IMR-90 (cell line): Measurements from ENCODE around the gene LHX5. TPM values are rescaled to one million over a fixed set of nuclear protein-coding genes. Genes with fewer than 3 reads are reported as not detected.

Experiments
- ATAC-seq: fragments of 200-7000 bp; cut with Tn5 transposase; 2 replicates; pipeline ENCODE4 v1.9.1; 2020; ENCODE audit warnings: low read depth, mild to moderate bottlenecking, moderate library complexity
- BruUV-seq: library from RNA; stranded (reverse); fragments of 400-500 nt; replicated peaks from 2 replicates; lab custom pipeline; 2021; lab: Mats Ljungman, UMichigan
- CTCF ChIA-PET: fragments of 300-600 bp; formaldehyde crosslinking; extraction: SDS; loops from one replicate; lab custom pipeline; 2021; ENCODE audit warnings: antibody characterized with exemption; lab: Yijun Ruan, JAX
- POLR2A ChIA-PET: fragments of 300-600 bp; sonication (Branson Sonifier 250); formaldehyde crosslinking; loops from one replicate; lab custom pipeline; 2022; ENCODE audit warnings: antibody characterized with exemption; ENCODE audit not compliant: unreplicated experiment; lab: Charles Lee
- DNase-seq: peaks from one replicate; pipeline ENCODE4 v3.0.0; 2013
- H2AFZ ChIP-seq: replicated peaks from 2 replicates; pipeline ENCODE3; 2013; ENCODE audit warnings: low read length, mild to moderate bottlenecking; ENCODE audit not compliant: poor library complexity
- H2AK5ac ChIP-seq: 2 replicates; pipeline ENCODE4 v1.6.1; 2013; ENCODE audit warnings: low read depth, low read length, inconsistent platforms
- H2AK9ac ChIP-seq: replicated peaks from 2 replicates; pipeline ENCODE3; 2013; ENCODE audit warnings: mild to moderate bottlenecking, low read depth, low read length, moderate library complexity; ENCODE audit not compliant: poor library complexity
- H2BK120ac ChIP-seq: 2 replicates; pipeline ENCODE4 v1.6.1; 2013; ENCODE audit warnings: low read depth, low read length, inconsistent platforms
- H2BK15ac ChIP-seq: 3 replicates; pipeline ENCODE4 v1.6.1; 2013; ENCODE audit warnings: low read depth, low read length, inconsistent platforms
- H2BK20ac ChIP-seq: 2 replicates; pipeline ENCODE4 v1.6.1; 2013; ENCODE audit warnings: low read depth, mild to moderate bottlenecking, inconsistent platforms, low read length, moderate library complexity
- H2BK5ac ChIP-seq: 2 replicates; pipeline ENCODE4 v1.6.1; 2013; ENCODE audit warnings: mild to moderate bottlenecking, low read depth, low read length, inconsistent platforms; ENCODE audit not compliant: poor library complexity, severe bottlenecking
- H3K14ac ChIP-seq: replicated peaks from 2 replicates; pipeline ENCODE4 v1.6.1; 2013; ENCODE audit warnings: low read depth, low read length, inconsistent platforms
- H3K18ac ChIP-seq: 2 replicates; pipeline ENCODE4 v1.6.1; 2013; ENCODE audit warnings: low read depth, low read length, control low read depth
- H3K23ac ChIP-seq: 2 replicates; pipeline ENCODE4 v1.6.1; 2013; ENCODE audit warnings: low read depth, low read length, inconsistent platforms
- H3K27ac ChIP-seq: 2 replicates; pipeline ENCODE4 v1.5.1; 2013; ENCODE audit warnings: mild to moderate bottlenecking, control low read depth, low read length; ENCODE audit not compliant: insufficient read depth
- H3K27me3 ChIP-seq: 2 replicates; pipeline ENCODE4 v1.6.1; 2013; ENCODE audit warnings: low read length; ENCODE audit not compliant: control insufficient read depth, insufficient read depth
- H3K36me3 ChIP-seq: 2 replicates; pipeline ENCODE4 v1.6.1; 2013; ENCODE audit warnings: low read length, mixed read lengths; ENCODE audit not compliant: control insufficient read depth, insufficient read depth
- H3K4ac ChIP-seq: 2 replicates; pipeline ENCODE4 v1.6.1; 2013; ENCODE audit warnings: low read depth, low read length, inconsistent platforms
- H3K4me1 ChIP-seq: 2 replicates; pipeline ENCODE4 v1.6.1; 2013; ENCODE audit warnings: low read length, mixed read lengths; ENCODE audit not compliant: control insufficient read depth, insufficient read depth
- H3K4me2 ChIP-seq: 2 replicates; pipeline ENCODE4 v1.6.1; 2013; ENCODE audit warnings: low read depth, mild to moderate bottlenecking, control low read depth, low read length, moderate library complexity
- H3K4me3 ChIP-seq: 2 replicates; pipeline ENCODE4 v1.5.1; 2013; ENCODE audit warnings: low read depth, mild to moderate bottlenecking, control low read depth, low read length, moderate library complexity; ENCODE audit not compliant: insufficient read depth
- H3K56ac ChIP-seq: 2 replicates; pipeline ENCODE4 v1.6.1; 2013; ENCODE audit warnings: low read length, inconsistent platforms; ENCODE audit not compliant: insufficient read depth; ENCODE audit errors: extremely low read depth
- H3K79me1 ChIP-seq, 2 experiments: 2 replicates each; pipeline ENCODE4 v1.6.1; 2013; ENCODE audit warnings: low read length in 2 of 2, inconsistent platforms in 1 of 2, low read depth in 1 of 2
- H3K9ac ChIP-seq: 2 replicates; pipeline ENCODE4 v1.6.1; 2013; ENCODE audit warnings: low read depth, low read length, control low read depth
- H3K9me1 ChIP-seq: 2 replicates; pipeline ENCODE4 v1.6.1; 2013; ENCODE audit warnings: low read length, inconsistent platforms; ENCODE audit not compliant: insufficient read depth
- H3K9me3 ChIP-seq: 2 replicates; pipeline ENCODE4 v1.6.1; 2013; ENCODE audit warnings: low read length; ENCODE audit not compliant: control insufficient read depth, insufficient read depth
- H4K20me1 ChIP-seq: 2 replicates; pipeline ENCODE4 v1.6.1; 2013; ENCODE audit warnings: low read length, inconsistent platforms; ENCODE audit not compliant: insufficient read depth
- H4K5ac ChIP-seq: 2 replicates; pipeline ENCODE4 v1.6.1; 2013; ENCODE audit warnings: mild to moderate bottlenecking, low read depth, low read length, control low read depth
- H4K8ac ChIP-seq, 2 experiments: 2 replicates each; pipeline ENCODE4 v1.6.1; 2013; ENCODE audit warnings: low read depth in 2 of 2, low read length in 2 of 2, control low read depth in 1 of 2, inconsistent platforms in 1 of 2
- H4K91ac ChIP-seq: 2 replicates; pipeline ENCODE4 v1.6.1; 2013; ENCODE audit warnings: low read depth, low read length, inconsistent platforms; ENCODE audit not compliant: insufficient read depth
- CEBPB ChIP-seq: IDR thresholded peaks from 2 replicates; pipeline ENCODE4 v1.6.1; 2012; ENCODE audit warnings: low read depth, low read length, improper control_type of control experiment
- CHD1 ChIP-seq: IDR thresholded peaks from 2 replicates; pipeline ENCODE4 v1.6.1; 2012; ENCODE audit warnings: low read depth, low read length, improper control_type of control experiment
- CTCF ChIP-seq: conservative IDR thresholded peaks from 2 replicates; pipeline ENCODE4 v1.5.1; 2012; ENCODE audit warnings: mild to moderate bottlenecking, low read depth, low read length, improper control_type of control experiment
- MAFK ChIP-seq: IDR thresholded peaks from 2 replicates; pipeline ENCODE4 v1.6.1; 2012; ENCODE audit warnings: low read depth, low read length, improper control_type of control experiment
- NFE2L2 ChIP-seq: fragments of 150-350 bp; IDR thresholded peaks from 2 replicates; pipeline ENCODE4 v1.6.1; 2016; ENCODE audit warnings: low read depth, mild to moderate bottlenecking, low read length
- POLR2A ChIP-seq: IDR thresholded peaks from 2 replicates; pipeline ENCODE4 v1.6.1; 2012; ENCODE audit warnings: mild to moderate bottlenecking, low read depth, low read length
- SMC3 ChIP-seq: fragments of 150-350 bp; IDR thresholded peaks from 2 replicates; pipeline ENCODE4 v1.6.1; 2016; ENCODE audit warnings: low read depth, mild to moderate bottlenecking, antibody characterized with exemption, low read length, moderate library complexity
- USF2 ChIP-seq: fragments of 150-350 bp; IDR thresholded peaks from 2 replicates; pipeline ENCODE4 v1.6.1; 2017; ENCODE audit warnings: mild to moderate bottlenecking, antibody characterized with exemption, low read length, low read depth
- WGBS, 2 experiments: methylation state at CpG; one replicate each; pipeline versions ENCODE4 v1.1.5 to v1.1.7; 2013; ENCODE audit warnings: missing lambda C conversion rate in 2 of 2; ENCODE audit not compliant: insufficient read length in 1 of 2; ENCODE audit errors: extremely low coverage in 2 of 2; 5-methylcytosine and 5-hydroxymethylcytosine counted together
- dilution Hi-C: fragments of 300-500 bp; cut with HindIII; formaldehyde crosslinking; loops from one replicate; pipeline ENCODE4 v1.14.3; 2018; ENCODE audit warnings: low sequenced_read_pairs; ENCODE audit not compliant: unreplicated experiment
- in situ Hi-C: fragments of 300-500 bp; cut with MboI; formaldehyde crosslinking; loops from 3 replicates; pipeline ENCODE4 v1.14.3; 2019; ENCODE audit warnings: low sequenced_read_pairs, inconsistent platforms, mixed read lengths
- intact Hi-C: fragments of 100-400 bp; cut with micrococcal nuclease; formaldehyde crosslinking; loops from 2 replicates; pipeline ENCODE4 v1.10.0; 2022
- polyA plus RNA-seq, 3 experiments: library from polyadenylated mRNA; depleted of rRNA; stranded (reverse); fragments of >200 nt; gene quantifications; 2 replicates each; pipeline ENCODE4 v1.2.3, GENCODE V29; 2012; ENCODE audit warnings: low replicate concordance in 1 of 3
- total RNA-seq: library from RNA; depleted of rRNA; stranded (reverse); fragments of >200 nt; gene quantifications from 2 replicates; pipeline ENCODE4 v1.2.3, GENCODE V29; 2012

The LHX5 gene
- total and polyA plus RNA-seq, 2 of the 4 experiments (the other 2 are of a cell fraction), result not detected

- H3K14ac ChIP-seq, result no peak overlapping the region
- H3K56ac ChIP-seq, result no peak overlapping the region
- H3K9me1 ChIP-seq, result no peaks in the 10 kb centered on the region
- BruUV-seq, result no TSS peak
- in situ Hi-C loops (loop anchor here (5.0 kb wide), 1 partner anchor 451 kb away; no protein-coding TSS in a partner anchor), intact Hi-C loops (loop anchor here (1.0 kb wide), 1 partner anchor 451 kb away; no protein-coding TSS in a partner anchor), dilution Hi-C loops (no loop called here)
- no peak overlapping the region for H3K23ac ChIP-seq
- no peaks in the 10 kb centered on the region for H4K20me1 ChIP-seq
- H3K18ac ChIP-seq, result no peak overlapping the region
- no peak overlapping the region for H4K5ac ChIP-seq
- H3K4me2 ChIP-seq, result no peak overlapping the region
- peaks cover 65% of the 10 kb centered on the region for H3K27me3 ChIP-seq
- no peak overlapping the region for H4K91ac ChIP-seq
- no peak for DNase-seq
- H3K4ac ChIP-seq, result no peak overlapping the region
- no peaks in the 10 kb centered on the region for H3K9me3 ChIP-seq
- H3K27ac ChIP-seq, result no peak overlapping the region
- H3K36me3 ChIP-seq, result no peaks in the 10 kb centered on the region
- no peak overlapping the region for H3K9ac ChIP-seq
- POLR2A ChIA-PET, result no interaction called here
- no peaks in the 10 kb centered on the region; the same call in 1 of the 2 replicates for H3K4me1 ChIP-seq
- H2BK120ac ChIP-seq, result no peak overlapping the region
- no peak overlapping the region for H2AFZ ChIP-seq
- ATAC-seq, result no peak
- H3K4me3 ChIP-seq, result no peak overlapping the region
- H3K79me1 ChIP-seq, result no peaks in the 10 kb centered on the region
- no peak overlapping the region for H2AK5ac ChIP-seq
- WGBS, 2 experiments, result 44% methylated on average over 3 of the region's 5 CpGs; no CpG with 5 or more reads in 1 of the 2 experiments
- CTCF ChIA-PET, result interaction anchor here (0.6 to 1.5 kb wide), 7 partner anchors 9 to 514 kb away, joined by 3 to 7 read pairs (median 4); no protein-coding TSS in a partner anchor
- no peak overlapping the region for H4K8ac ChIP-seq
- no peak for TF ChIP-seq CEBPB
- no peak for TF ChIP-seq SMC3
- TF ChIP-seq CHD1, result no peak
- TF ChIP-seq USF2, result no peak
- TF ChIP-seq POLR2A, result no peak
- no peak for TF ChIP-seq MAFK
- peak; percentile 41; the same call in 1 of the 2 replicates for TF ChIP-seq CTCF
- TF ChIP-seq NFE2L2, result no peak
- no peak overlapping the region for H2BK15ac ChIP-seq
- H2BK20ac ChIP-seq, result no peak overlapping the region
- no peak overlapping the region for H2BK5ac ChIP-seq
- no peak overlapping the region for H2AK9ac ChIP-seq
These were observed 10.0 kb downstream of the LHX5 start for GRCh38 chr12:113461666-113462065.
